CD4-positive, alpha-beta memory T cell (primary cell): Measurements from ENCODE around the gene SRGAP1. TPM values are rescaled to one million over a fixed set of nuclear protein-coding genes. Genes with fewer than 3 reads are reported as not detected.

Experiments
- CTCF ChIA-PET: fragments of 350-600 bp; sonication (Branson Sonifier 250); formaldehyde crosslinking; loops from one replicate; lab custom pipeline; 2021; ENCODE audit warnings: inconsistent platforms; ENCODE audit not compliant: partially characterized antibody; lab: Charles Lee
- POLR2A ChIA-PET: fragments of 350-600 bp; sonication (Branson Sonifier 250); formaldehyde crosslinking; loops from one replicate; lab custom pipeline; 2021; ENCODE audit not compliant: partially characterized antibody; lab: Charles Lee
- DNase-seq, 5 donors: peaks; one replicate each; pipeline versions ENCODE4 v3.0.0 to v3.0.0-alpha.2; 2020 to 2022; ENCODE audit warnings: mixed read lengths in 1 of 5
- H3K27ac ChIP-seq: one replicate; pipeline ENCODE4 v1.7.0; 2013; ENCODE audit warnings: low read depth, low read length
- H3K27me3 ChIP-seq: 2 replicates; pipeline ENCODE4 v1.7.0; 2013; ENCODE audit warnings: mild to moderate bottlenecking, low read length, moderate library complexity; ENCODE audit not compliant: insufficient read depth
- H3K36me3 ChIP-seq: 2 replicates; pipeline ENCODE4 v1.7.0; 2013; ENCODE audit warnings: mild to moderate bottlenecking, low read length, moderate library complexity; ENCODE audit not compliant: insufficient read depth
- H3K4me1 ChIP-seq: 2 replicates; pipeline ENCODE4 v1.7.0; 2013; ENCODE audit warnings: mild to moderate bottlenecking, low read length, moderate library complexity; ENCODE audit not compliant: insufficient read depth
- H3K4me3 ChIP-seq, 2 donors: one replicate each; pipeline ENCODE4 v1.7.0; 2013; ENCODE audit warnings: low read length in 2 of 2, mild to moderate bottlenecking in 1 of 2
- H3K9me3 ChIP-seq, 2 donors: one replicate each; pipeline ENCODE4 v1.7.0; 2013; ENCODE audit warnings: low read length in 2 of 2, control low read depth in 1 of 2; ENCODE audit not compliant: control insufficient read depth in 1 of 2
- H3K27ac Mint-ChIP-seq, 7 donors: one replicate each; pipeline ENCODE4 v1.8.0; 2020 to 2021; ENCODE audit warnings: mixed read lengths in 7 of 7, mild to moderate bottlenecking in 6 of 7, inconsistent platforms in 3 of 7, moderate library complexity in 3 of 7
- H3K27me3 Mint-ChIP-seq, 2 donors: one replicate each; pipeline ENCODE4 v1.8.0; 2020 to 2021; ENCODE audit warnings: mixed read lengths in 2 of 2
- H3K36me3 Mint-ChIP-seq, 2 donors: one replicate each; pipeline ENCODE4 v1.8.0; 2020 to 2021; ENCODE audit warnings: mixed read lengths in 2 of 2, inconsistent platforms in 1 of 2, mild to moderate bottlenecking in 1 of 2
- H3K4me1 Mint-ChIP-seq, 4 donors: one replicate each; pipeline ENCODE4 v1.8.0; 2020 to 2021; ENCODE audit warnings: mixed read lengths in 4 of 4, mild to moderate bottlenecking in 1 of 4
- H3K4me3 Mint-ChIP-seq, 8 donors: one replicate each; pipeline ENCODE4 v1.8.0; 2020 to 2021; ENCODE audit warnings: mixed read lengths in 8 of 8, mild to moderate bottlenecking in 7 of 8, moderate library complexity in 6 of 8, inconsistent platforms in 3 of 8
- H3K9me3 Mint-ChIP-seq, 8 donors: one replicate each; pipeline ENCODE4 v1.8.0; 2020 to 2021; ENCODE audit warnings: mixed read lengths in 8 of 8, mild to moderate bottlenecking in 5 of 8, inconsistent platforms in 3 of 8, moderate library complexity in 1 of 8
- intact Hi-C: fragments of 100-400 bp; cut with micrococcal nuclease; formaldehyde crosslinking; loops from one replicate; pipeline ENCODE4 v1.15.1; 2023
- polyA plus RNA-seq, 2 donors: library from polyadenylated mRNA; unstranded; fragments of 300-500 nt; fragmentation: Illumina TruSeq; gene quantifications; one replicate each; pipeline ENCODE4 v1.2.3, GENCODE V29; 2021
- total RNA-seq, 2 experiments: library from RNA; stranded (reverse); gene quantifications; one replicate each; pipeline ENCODE4 v1.2.3, GENCODE V29; 2021

Gene SRGAP1
- total and polyA plus RNA-seq, 4 experiments from 2014 or later = 0.03 to 0.09 TPM; not detected in 2

- ChIA-PET CTCF (no interaction called here), POLR2A (no interaction called here)
- Histone ChIP-seq H3K27me3 (no peaks in the 10 kb centered on the region), H3K9me3 (no peaks in the 10 kb centered on the region), H3K36me3 (no peaks in the 10 kb centered on the region), H3K4me3 (no peak overlapping the region), H3K4me1 (no peaks in the 10 kb centered on the region), H3K27ac (no peak overlapping the region)
- Mint-ChIP-seq H3K36me3 (no peaks in the 10 kb centered on the region), H3K27me3 (peaks cover 3 to 5% of the 10 kb centered on the region in 2 donors), H3K9me3 (no peaks in the 10 kb centered on the region), H3K4me1 (no peaks in the 10 kb centered on the region), H3K27ac (no peak overlapping the region), H3K4me3 (no peak overlapping the region)
- intact Hi-C loops = no loop called here
- DNase-seq = no peak
Observed at GRCh38 chr12:64061868-64062375, 217.4 kb downstream of the SRGAP1 start.

- Mint-ChIP-seq H3K4me3 (no peak overlapping the region), H3K4me1 (no peaks in the 10 kb centered on the region), H3K36me3 (no peaks in the 10 kb centered on the region), H3K27ac (no peak overlapping the region), H3K9me3 (no peaks in the 10 kb centered on the region), H3K27me3 (peaks cover 3 to 5% of the 10 kb centered on the region in 2 donors)
- H3K4me3 ChIP-seq = no peak overlapping the region
- DNase-seq = no peak
- no peaks in the 10 kb centered on the region for H3K27me3 ChIP-seq
- no peaks in the 10 kb centered on the region for H3K4me1 ChIP-seq
- H3K36me3 ChIP-seq = no peaks in the 10 kb centered on the region
- no peak overlapping the region for H3K27ac ChIP-seq
- ChIA-PET POLR2A (no interaction called here), CTCF (no interaction called here)
- intact Hi-C loops = no loop called here
- no peaks in the 10 kb centered on the region for H3K9me3 ChIP-seq
Observed at GRCh38 chr12:64063121-64063520, 218.6 kb downstream of the SRGAP1 start.

- H3K4me3 ChIP-seq = no peak overlapping the region
- no peaks in the 10 kb centered on the region for H3K36me3 ChIP-seq
- H3K27me3 Mint-ChIP-seq = peaks cover 3 to 5% of the 10 kb centered on the region in 2 donors
- no peaks in the 10 kb centered on the region for H3K9me3 Mint-ChIP-seq
- ChIA-PET POLR2A (no interaction called here), CTCF (no interaction called here)
- no peak overlapping the region for H3K4me3 Mint-ChIP-seq
- no peak overlapping the region for H3K27ac Mint-ChIP-seq
- H3K9me3 ChIP-seq = no peaks in the 10 kb centered on the region
- intact Hi-C loops = no loop called here
- H3K4me1 Mint-ChIP-seq = no peaks in the 10 kb centered on the region
- H3K36me3 Mint-ChIP-seq = no peaks in the 10 kb centered on the region
- H3K27me3 ChIP-seq = no peaks in the 10 kb centered on the region
- H3K27ac ChIP-seq = no peak overlapping the region
- no peak for DNase-seq
- H3K4me1 ChIP-seq = no peaks in the 10 kb centered on the region
Observed at GRCh38 chr12:64064240-64064639, 219.7 kb downstream of the SRGAP1 start.

GRCh38 chr12:64064706-64065105 is 220.2 kb downstream of the SRGAP1 start:
- Mint-ChIP-seq H3K9me3 (no peaks in the 10 kb centered on the region), H3K4me1 (no peaks in the 10 kb centered on the region), H3K27ac (no peak overlapping the region), H3K4me3 (no peak overlapping the region), H3K36me3 (no peaks in the 10 kb centered on the region), H3K27me3 (peaks cover 3 to 5% of the 10 kb centered on the region in 2 donors)
- H3K27me3 ChIP-seq = no peaks in the 10 kb centered on the region
- CTCF ChIA-PET = no interaction called here
- H3K36me3 ChIP-seq = no peaks in the 10 kb centered on the region
- intact Hi-C loops = no loop called here
- H3K4me3 ChIP-seq = no peak overlapping the region
- POLR2A ChIA-PET = no interaction called here
- no peaks in the 10 kb centered on the region for H3K4me1 ChIP-seq
- H3K27ac ChIP-seq = no peak overlapping the region
- DNase-seq = no peak
- no peaks in the 10 kb centered on the region for H3K9me3 ChIP-seq

GRCh38 chr12:64065881-64066451 is 221.5 kb downstream of the SRGAP1 start:
- H3K27me3 ChIP-seq = no peaks in the 10 kb centered on the region
- no peaks in the 10 kb centered on the region for H3K4me1 ChIP-seq
- no peak for DNase-seq
- H3K36me3 Mint-ChIP-seq = no peaks in the 10 kb centered on the region
- no peaks in the 10 kb centered on the region for H3K4me1 Mint-ChIP-seq
- H3K27me3 Mint-ChIP-seq = peaks cover 3 to 5% of the 10 kb centered on the region in 2 donors
- ChIA-PET CTCF (no interaction called here), POLR2A (no interaction called here)
- H3K36me3 ChIP-seq = no peaks in the 10 kb centered on the region
- no peaks in the 10 kb centered on the region for H3K9me3 Mint-ChIP-seq
- H3K4me3 Mint-ChIP-seq = no peak overlapping the region
- no peak overlapping the region for H3K27ac ChIP-seq
- no peak overlapping the region for H3K27ac Mint-ChIP-seq
- intact Hi-C loops = no loop called here
- no peaks in the 10 kb centered on the region for H3K9me3 ChIP-seq
- H3K4me3 ChIP-seq = no peak overlapping the region

DNA sequence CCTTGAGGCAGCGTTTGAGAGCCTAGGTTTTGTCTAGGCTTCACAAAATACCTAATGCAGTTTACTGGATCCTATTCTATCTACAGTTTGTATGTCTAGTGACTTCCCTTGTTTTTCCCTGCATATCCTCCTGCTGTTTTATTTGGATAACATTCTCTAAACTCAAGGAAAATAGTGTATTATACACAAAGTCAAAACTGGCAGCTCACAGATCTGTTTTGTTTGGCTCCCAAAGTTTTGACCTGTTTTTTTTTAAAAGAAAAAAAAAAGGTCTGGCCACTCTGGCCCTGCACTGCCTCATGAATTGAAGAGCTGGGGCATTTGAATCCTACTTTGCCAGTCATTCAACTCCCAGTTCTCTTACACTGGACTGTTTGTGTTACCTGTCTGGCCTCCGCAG is 222.3 kb downstream of the SRGAP1 start:
- Mint-ChIP-seq H3K4me3 (no peak overlapping the region), H3K4me1 (no peaks in the 10 kb centered on the region), H3K36me3 (no peaks in the 10 kb centered on the region), H3K27me3 (peaks cover 4 to 5% of the 10 kb centered on the region in 2 donors), H3K27ac (no peak overlapping the region), H3K9me3 (no peaks in the 10 kb centered on the region)
- POLR2A ChIA-PET = no interaction called here
- Histone ChIP-seq H3K9me3 (no peaks in the 10 kb centered on the region), H3K36me3 (no peaks in the 10 kb centered on the region), H3K27me3 (no peaks in the 10 kb centered on the region), H3K4me3 (no peak overlapping the region), H3K27ac (no peak overlapping the region), H3K4me1 (no peaks in the 10 kb centered on the region)
- intact Hi-C loops = no loop called here
- DNase-seq = no peak
- CTCF ChIA-PET = no interaction called here

DNA sequence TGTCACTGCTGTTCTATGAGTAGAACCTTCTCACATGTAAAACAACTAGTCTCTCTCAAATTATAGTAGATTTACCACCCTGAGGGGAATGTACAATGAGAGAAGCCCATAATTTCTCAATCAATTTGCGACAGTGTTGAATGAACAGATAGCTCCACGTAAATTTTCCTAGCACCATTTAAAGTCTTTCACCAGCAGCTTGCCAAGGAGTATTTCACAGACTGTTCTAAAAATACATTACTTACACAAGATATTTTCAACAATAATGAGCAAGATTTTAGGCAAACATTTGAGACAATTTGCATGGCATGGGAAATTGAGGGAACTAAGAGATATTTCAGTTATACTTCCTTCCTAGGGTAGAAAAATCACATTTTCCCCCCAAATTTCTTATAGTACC is 226.0 kb downstream of the SRGAP1 start:
- POLR2A ChIA-PET = no interaction called here
- Histone ChIP-seq H3K27ac (no peak overlapping the region), H3K36me3 (no peaks in the 10 kb centered on the region), H3K9me3 (no peaks in the 10 kb centered on the region), H3K4me3 (no peak overlapping the region), H3K4me1 (no peaks in the 10 kb centered on the region), H3K27me3 (no peaks in the 10 kb centered on the region)
- no peak overlapping the region for H3K27ac Mint-ChIP-seq
- no peaks in the 10 kb centered on the region for H3K4me1 Mint-ChIP-seq
- H3K4me3 Mint-ChIP-seq = no peak overlapping the region
- intact Hi-C loops = no loop called here
- peaks cover 0 to 3% (median 0%) of the 10 kb centered on the region in 8 donors for H3K9me3 Mint-ChIP-seq
- peaks cover 4 to 7% of the 10 kb centered on the region in 2 donors for H3K27me3 Mint-ChIP-seq
- CTCF ChIA-PET = no interaction called here
- no peak for DNase-seq
- H3K36me3 Mint-ChIP-seq = no peaks in the 10 kb centered on the region
